Sigmoid colon (tissue), 7 donors: ENCODE results near the gene PCSK2. TPM values are rescaled to one million over a fixed set of nuclear protein-coding genes. Genes with fewer than 3 reads are reported as not detected.

Experiments used
- DNase-seq: peaks from one replicate; pipeline ENCODE4 v3.0.0-alpha.2; 2019
- H3K27ac ChIP-seq, 4 donors: fragments of 200-600 bp; sonication (generic); one replicate each; pipeline ENCODE4 v1.5.1; 2016 to 2019; ENCODE audit warnings: mild to moderate bottlenecking in 1 of 4
- H3K27me3 ChIP-seq, 3 donors: fragments of 200-600 bp; sonication (generic); one replicate each; pipeline ENCODE4 v1.5.1; 2019; ENCODE audit warnings: mild to moderate bottlenecking in 1 of 3
- H3K36me3 ChIP-seq, 4 donors: fragments of 200-600 bp; sonication (generic); one replicate each; pipeline ENCODE4 v1.5.1; 2016 to 2019
- H3K4me1 ChIP-seq, 4 donors: fragments of 200-600 bp; sonication (generic); one replicate each; pipeline ENCODE4 v1.5.1; 2017 to 2019
- H3K4me3 ChIP-seq, 4 donors: fragments of 200-600 bp; sonication (generic); one replicate each; pipeline ENCODE4 v1.5.1; 2017 to 2019; ENCODE audit warnings: mild to moderate bottlenecking in 2 of 4, moderate library complexity in 1 of 4
- H3K9me3 ChIP-seq, 4 donors: fragments of 200-600 bp in 3 of 4; sonication (generic) in 3 of 4; one replicate each; pipeline versions ENCODE4 v1.5.1 to v1.6.1; 2013 to 2019
- EP300 ChIP-seq, 4 donors: sonication (generic); formaldehyde crosslinking; IDR thresholded peaks; one replicate each; pipeline ENCODE4 v1.6.1; 2017; ENCODE audit warnings: antibody characterized with exemption in 4 of 4
- POLR2A ChIP-seq, 2 donors: fragments of 450-650 bp; IDR thresholded peaks; one replicate each; pipeline ENCODE4 v1.6.1; 2016; ENCODE audit warnings: antibody characterized with exemption in 2 of 2, mild to moderate bottlenecking in 2 of 2, moderate library complexity in 2 of 2
- POLR2AphosphoS5 ChIP-seq, 4 donors: sonication (generic); formaldehyde crosslinking; IDR thresholded peaks; one replicate each; pipeline ENCODE4 v1.6.1; 2017; ENCODE audit warnings: antibody characterized with exemption in 4 of 4
- WGBS, 2 donors: extraction: QIAGEN DNeasy Blood & Tissue Kit; methylation state at CpG; one replicate each; pipeline ENCODE4 v1.1.7; 2013; 5-methylcytosine and 5-hydroxymethylcytosine counted together
- intact Hi-C: fragments of 100-400 bp; cut with DNase I; formaldehyde crosslinking; loops from one replicate; pipeline ENCODE4 v1.15.1; 2023
- polyA plus RNA-seq, 3 donors: library from polyadenylated mRNA; stranded (reverse); fragments of 200-250 nt; gene quantifications; one replicate each; pipeline ENCODE4 v1.2.3, GENCODE V29; 2013
- total RNA-seq, 4 donors: library from RNA; depleted of rRNA; stranded (reverse); fragments of >200 nt; gene quantifications; one replicate each; pipeline ENCODE4 v1.1.0, GENCODE V29; 2016
- TF ChIP-seq, protein P1 (sequence below), 4 experiments: fragments of 450-650 bp in 3 of 4; fragments of 200-600 bp in 1 of 4; IDR thresholded peaks; one replicate each; pipeline ENCODE4 v1.5.1; 2016 to 2019; ENCODE audit warnings: antibody characterized with exemption in 4 of 4, mild to moderate bottlenecking in 3 of 4, moderate library complexity in 2 of 4
- donor health status: healthy with polysubstance abuse.
- donor health status: Bipolar disorder and iron deficiency.
- donor health status: healthy.

PCSK2 gene
- total and polyA plus RNA-seq, 7 donors: 0.54 to 5.4 (median 2.4) TPM; not detected in 1

DNA sequence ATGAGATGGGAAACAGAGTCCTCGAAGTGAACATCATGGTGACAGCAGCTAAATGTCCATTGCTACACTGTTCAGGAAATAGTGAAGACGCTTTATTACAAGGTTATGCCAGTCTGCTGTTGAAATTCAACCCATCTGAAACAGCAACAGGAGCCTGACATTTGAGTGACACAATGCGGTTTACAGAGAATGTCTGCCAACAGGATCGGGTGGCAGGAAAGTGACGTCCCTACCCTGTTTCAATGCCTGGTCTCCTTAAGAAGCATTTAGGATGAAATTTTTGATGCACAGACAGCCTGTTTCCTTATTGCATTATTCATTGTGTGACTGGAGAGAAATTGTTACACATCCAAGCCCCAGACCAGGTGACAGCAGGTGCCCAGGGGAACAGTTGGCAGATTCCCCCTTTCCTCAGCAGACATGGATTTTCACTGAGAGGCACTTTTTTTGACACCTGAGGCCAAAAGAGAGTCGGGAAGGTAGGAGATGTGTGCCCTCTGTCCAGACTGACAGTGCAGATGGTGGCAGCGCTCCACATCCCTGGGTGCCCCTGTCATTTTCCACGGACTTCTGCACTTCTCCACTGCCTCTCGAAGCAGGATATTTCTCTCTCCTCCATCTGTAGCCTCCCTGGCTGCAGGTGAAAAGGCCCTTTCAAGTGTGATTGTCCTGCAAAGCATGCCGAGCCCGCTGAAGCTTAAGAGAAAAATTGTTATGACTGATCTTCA lies 216.5 kb downstream of the PCSK2 start:
- Histone ChIP-seq H3K9me3 (no peaks in the 10 kb centered on the region), H3K4me1 (no peaks in the 10 kb centered on the region), H3K27ac (no peak overlapping the region), H3K36me3 (no peaks in the 10 kb centered on the region), H3K27me3 (peaks cover 0 to 5% (median 0%) of the 10 kb centered on the region in 3 donors), H3K4me3 (no peak overlapping the region)
- TF ChIP-seq EP300 (IDR thresholded peaks at IDR 0.05) (no peak), POLR2AphosphoS5 (IDR thresholded peaks at IDR 0.05) (no peak), POLR2A (IDR thresholded peaks at IDR 0.05) (no peak)
- TF ChIP-seq, protein P1, sequence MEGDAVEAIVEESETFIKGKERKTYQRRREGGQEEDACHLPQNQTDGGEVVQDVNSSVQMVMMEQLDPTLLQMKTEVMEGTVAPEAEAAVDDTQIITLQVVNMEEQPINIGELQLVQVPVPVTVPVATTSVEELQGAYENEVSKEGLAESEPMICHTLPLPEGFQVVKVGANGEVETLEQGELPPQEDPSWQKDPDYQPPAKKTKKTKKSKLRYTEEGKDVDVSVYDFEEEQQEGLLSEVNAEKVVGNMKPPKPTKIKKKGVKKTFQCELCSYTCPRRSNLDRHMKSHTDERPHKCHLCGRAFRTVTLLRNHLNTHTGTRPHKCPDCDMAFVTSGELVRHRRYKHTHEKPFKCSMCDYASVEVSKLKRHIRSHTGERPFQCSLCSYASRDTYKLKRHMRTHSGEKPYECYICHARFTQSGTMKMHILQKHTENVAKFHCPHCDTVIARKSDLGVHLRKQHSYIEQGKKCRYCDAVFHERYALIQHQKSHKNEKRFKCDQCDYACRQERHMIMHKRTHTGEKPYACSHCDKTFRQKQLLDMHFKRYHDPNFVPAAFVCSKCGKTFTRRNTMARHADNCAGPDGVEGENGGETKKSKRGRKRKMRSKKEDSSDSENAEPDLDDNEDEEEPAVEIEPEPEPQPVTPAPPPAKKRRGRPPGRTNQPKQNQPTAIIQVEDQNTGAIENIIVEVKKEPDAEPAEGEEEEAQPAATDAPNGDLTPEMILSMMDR (IDR thresholded peaks at IDR 0.05): no peak
- 52 to 67% methylated on average over 11 of the region's 11 CpGs for WGBS, 2 donors
- intact Hi-C loops: no loop called here
- no peak for DNase-seq

DNA sequence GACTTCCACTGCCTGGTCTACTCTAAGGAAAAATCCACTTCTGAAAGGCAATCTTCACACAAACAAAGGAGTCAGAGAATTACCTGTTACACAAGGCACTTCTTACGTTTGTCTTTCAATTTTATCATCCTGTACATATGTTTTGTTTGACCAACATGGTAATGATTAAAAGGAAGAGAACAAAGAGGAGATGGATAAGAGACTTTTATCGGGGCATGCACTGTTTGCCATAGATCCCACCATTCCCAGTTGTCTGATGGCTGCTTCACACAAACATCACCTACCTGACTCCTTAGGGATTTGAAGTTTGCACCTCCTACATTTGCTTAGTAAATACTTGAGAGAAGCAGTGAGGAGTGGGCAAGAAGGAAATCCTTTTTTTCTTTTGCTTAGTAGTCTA lies 217.3 kb downstream of the PCSK2 start:
- H3K4me1 ChIP-seq: no peaks in the 10 kb centered on the region
- 6 to 51% methylated on average over 2 of the region's 2 CpGs for whole genome bisulfite sequencing, 2 donors
- no peak for DNase-seq
- no peaks in the 10 kb centered on the region for H3K36me3 ChIP-seq
- H3K27ac ChIP-seq: no peak overlapping the region
- no peak overlapping the region for H3K4me3 ChIP-seq
- no peak for TF ChIP-seq POLR2AphosphoS5 (IDR thresholded peaks at IDR 0.05)
- no peak for TF ChIP-seq EP300 (IDR thresholded peaks at IDR 0.05)
- no peak for TF ChIP-seq POLR2A (IDR thresholded peaks at IDR 0.05)
- TF ChIP-seq, protein P1 (IDR thresholded peaks at IDR 0.05): no peak
- no peaks in the 10 kb centered on the region for H3K9me3 ChIP-seq
- peaks cover 0 to 5% (median 0%) of the 10 kb centered on the region in 3 donors for H3K27me3 ChIP-seq
- intact Hi-C loops: no loop called here

DNA sequence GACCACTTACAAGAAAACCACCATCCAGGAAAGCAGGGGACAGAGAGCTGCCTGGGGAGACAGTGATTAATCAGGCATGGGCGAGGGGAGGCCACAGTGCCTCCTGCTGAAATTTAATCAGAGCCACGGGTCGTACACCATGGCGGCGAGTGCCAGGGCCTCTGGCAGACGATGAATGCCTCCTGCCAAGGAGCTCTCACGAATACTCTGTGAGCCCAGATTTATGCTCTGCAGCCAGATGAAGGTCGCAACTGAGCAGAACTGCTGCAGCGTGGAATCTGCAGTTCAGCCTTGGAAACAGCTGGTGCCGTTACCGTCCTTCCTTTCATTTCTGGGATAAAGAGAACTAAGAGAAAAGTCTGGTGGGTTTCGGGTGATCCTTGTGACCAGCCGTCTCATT lies 218.7 kb downstream of the PCSK2 start:
- Histone ChIP-seq H3K4me1 (no peaks in the 10 kb centered on the region), H3K36me3 (no peaks in the 10 kb centered on the region), H3K4me3 (no peak overlapping the region), H3K9me3 (no peaks in the 10 kb centered on the region), H3K27ac (no peak overlapping the region), H3K27me3 (peaks cover 0 to 5% (median 0%) of the 10 kb centered on the region in 3 donors)
- WGBS, 2 donors: 85 to 94% methylated on average over 13 of the region's 13 CpGs
- TF ChIP-seq, protein P1 (IDR thresholded peaks at IDR 0.05): no peak
- TF ChIP-seq POLR2A (IDR thresholded peaks at IDR 0.05) (no peak), POLR2AphosphoS5 (IDR thresholded peaks at IDR 0.05) (no peak), EP300 (IDR thresholded peaks at IDR 0.05) (no peak)
- no peak for DNase-seq
- intact Hi-C loops: no loop called here

DNA sequence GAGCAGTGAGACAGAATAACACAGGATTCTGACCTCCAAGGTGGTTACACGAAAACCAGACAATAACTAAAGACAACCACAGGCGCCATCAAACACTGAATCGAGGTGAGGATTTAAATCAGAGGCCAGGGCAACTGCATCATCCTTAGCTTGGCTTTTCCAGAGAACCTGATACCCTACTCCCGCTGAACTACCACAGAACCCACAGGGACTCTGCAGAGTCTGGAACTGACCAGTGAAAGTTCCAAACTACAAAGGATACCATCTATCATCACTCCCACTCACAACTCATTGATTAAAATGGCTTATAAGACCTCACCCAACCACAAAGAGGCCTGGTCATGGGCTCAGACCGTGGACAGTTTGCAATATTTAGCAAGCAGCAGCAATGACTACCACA lies 219.3 kb downstream of the PCSK2 start:
- H3K27me3 ChIP-seq: peaks cover 0 to 5% (median 0%) of the 10 kb centered on the region in 3 donors
- H3K9me3 ChIP-seq: no peaks in the 10 kb centered on the region
- H3K4me3 ChIP-seq: no peak overlapping the region
- H3K36me3 ChIP-seq: no peaks in the 10 kb centered on the region
- TF ChIP-seq EP300 (IDR thresholded peaks at IDR 0.05) (no peak), POLR2AphosphoS5 (IDR thresholded peaks at IDR 0.05) (no peak), POLR2A (IDR thresholded peaks at IDR 0.05) (no peak)
- TF ChIP-seq, protein P1 (IDR thresholded peaks at IDR 0.05): no peak
- H3K27ac ChIP-seq: no peak overlapping the region
- no peaks in the 10 kb centered on the region for H3K4me1 ChIP-seq
- intact Hi-C loops: no loop called here
- DNase-seq: no peak
- WGBS, 2 donors: 87% methylated on average over 5 of the region's 5 CpGs
